IMR-90 (cell line): ENCODE measurements around the gene FOXN3. TPM values are rescaled to one million over a fixed set of nuclear protein-coding genes. Genes with fewer than 3 reads are reported as not detected.

Experiments
- ATAC-seq: fragments of 200-7000 bp; cut with Tn5 transposase; 2 replicates; pipeline ENCODE4 v1.9.1; 2020; ENCODE audit warnings: low read depth, mild to moderate bottlenecking, moderate library complexity
- BruUV-seq: library from RNA; stranded (reverse); fragments of 400-500 nt; replicated peaks from 2 replicates; lab custom pipeline; 2021; lab: Mats Ljungman, UMichigan
- CTCF ChIA-PET: fragments of 300-600 bp; formaldehyde crosslinking; extraction: SDS; loops from one replicate; lab custom pipeline; 2021; ENCODE audit warnings: antibody characterized with exemption; lab: Yijun Ruan, JAX
- POLR2A ChIA-PET: fragments of 300-600 bp; sonication (Branson Sonifier 250); formaldehyde crosslinking; loops from one replicate; lab custom pipeline; 2022; ENCODE audit warnings: antibody characterized with exemption; ENCODE audit not compliant: unreplicated experiment; lab: Charles Lee
- DNase-seq: peaks from one replicate; pipeline ENCODE4 v3.0.0; 2013
- H2AFZ ChIP-seq: replicated peaks from 2 replicates; pipeline ENCODE3; 2013; ENCODE audit warnings: low read length, mild to moderate bottlenecking; ENCODE audit not compliant: poor library complexity
- H2AK5ac ChIP-seq: 2 replicates; pipeline ENCODE4 v1.6.1; 2013; ENCODE audit warnings: low read depth, low read length, inconsistent platforms
- H2AK9ac ChIP-seq: replicated peaks from 2 replicates; pipeline ENCODE3; 2013; ENCODE audit warnings: mild to moderate bottlenecking, low read depth, low read length, moderate library complexity; ENCODE audit not compliant: poor library complexity
- H2BK120ac ChIP-seq: 2 replicates; pipeline ENCODE4 v1.6.1; 2013; ENCODE audit warnings: low read depth, low read length, inconsistent platforms
- H2BK15ac ChIP-seq: 3 replicates; pipeline ENCODE4 v1.6.1; 2013; ENCODE audit warnings: low read depth, low read length, inconsistent platforms
- H2BK20ac ChIP-seq: 2 replicates; pipeline ENCODE4 v1.6.1; 2013; ENCODE audit warnings: low read depth, mild to moderate bottlenecking, inconsistent platforms, low read length, moderate library complexity
- H2BK5ac ChIP-seq: 2 replicates; pipeline ENCODE4 v1.6.1; 2013; ENCODE audit warnings: mild to moderate bottlenecking, low read depth, low read length, inconsistent platforms; ENCODE audit not compliant: poor library complexity, severe bottlenecking
- H3K14ac ChIP-seq: replicated peaks from 2 replicates; pipeline ENCODE4 v1.6.1; 2013; ENCODE audit warnings: low read depth, low read length, inconsistent platforms
- H3K18ac ChIP-seq: 2 replicates; pipeline ENCODE4 v1.6.1; 2013; ENCODE audit warnings: low read depth, low read length, control low read depth
- H3K23ac ChIP-seq: 2 replicates; pipeline ENCODE4 v1.6.1; 2013; ENCODE audit warnings: low read depth, low read length, inconsistent platforms
- H3K27ac ChIP-seq: 2 replicates; pipeline ENCODE4 v1.5.1; 2013; ENCODE audit warnings: mild to moderate bottlenecking, control low read depth, low read length; ENCODE audit not compliant: insufficient read depth
- H3K27me3 ChIP-seq: 2 replicates; pipeline ENCODE4 v1.6.1; 2013; ENCODE audit warnings: low read length; ENCODE audit not compliant: control insufficient read depth, insufficient read depth
- H3K36me3 ChIP-seq: 2 replicates; pipeline ENCODE4 v1.6.1; 2013; ENCODE audit warnings: low read length, mixed read lengths; ENCODE audit not compliant: control insufficient read depth, insufficient read depth
- H3K4ac ChIP-seq: 2 replicates; pipeline ENCODE4 v1.6.1; 2013; ENCODE audit warnings: low read depth, low read length, inconsistent platforms
- H3K4me1 ChIP-seq: 2 replicates; pipeline ENCODE4 v1.6.1; 2013; ENCODE audit warnings: low read length, mixed read lengths; ENCODE audit not compliant: control insufficient read depth, insufficient read depth
- H3K4me2 ChIP-seq: 2 replicates; pipeline ENCODE4 v1.6.1; 2013; ENCODE audit warnings: low read depth, mild to moderate bottlenecking, control low read depth, low read length, moderate library complexity
- H3K4me3 ChIP-seq: 2 replicates; pipeline ENCODE4 v1.5.1; 2013; ENCODE audit warnings: low read depth, mild to moderate bottlenecking, control low read depth, low read length, moderate library complexity; ENCODE audit not compliant: insufficient read depth
- H3K56ac ChIP-seq: 2 replicates; pipeline ENCODE4 v1.6.1; 2013; ENCODE audit warnings: low read length, inconsistent platforms; ENCODE audit not compliant: insufficient read depth; ENCODE audit errors: extremely low read depth
- H3K79me1 ChIP-seq, 2 experiments: 2 replicates each; pipeline ENCODE4 v1.6.1; 2013; ENCODE audit warnings: low read length in 2 of 2, inconsistent platforms in 1 of 2, low read depth in 1 of 2
- H3K9ac ChIP-seq: 2 replicates; pipeline ENCODE4 v1.6.1; 2013; ENCODE audit warnings: low read depth, low read length, control low read depth
- H3K9me1 ChIP-seq: 2 replicates; pipeline ENCODE4 v1.6.1; 2013; ENCODE audit warnings: low read length, inconsistent platforms; ENCODE audit not compliant: insufficient read depth
- H3K9me3 ChIP-seq: 2 replicates; pipeline ENCODE4 v1.6.1; 2013; ENCODE audit warnings: low read length; ENCODE audit not compliant: control insufficient read depth, insufficient read depth
- H4K20me1 ChIP-seq: 2 replicates; pipeline ENCODE4 v1.6.1; 2013; ENCODE audit warnings: low read length, inconsistent platforms; ENCODE audit not compliant: insufficient read depth
- H4K5ac ChIP-seq: 2 replicates; pipeline ENCODE4 v1.6.1; 2013; ENCODE audit warnings: mild to moderate bottlenecking, low read depth, low read length, control low read depth
- H4K8ac ChIP-seq, 2 experiments: 2 replicates each; pipeline ENCODE4 v1.6.1; 2013; ENCODE audit warnings: low read depth in 2 of 2, low read length in 2 of 2, control low read depth in 1 of 2, inconsistent platforms in 1 of 2
- H4K91ac ChIP-seq: 2 replicates; pipeline ENCODE4 v1.6.1; 2013; ENCODE audit warnings: low read depth, low read length, inconsistent platforms; ENCODE audit not compliant: insufficient read depth
- CEBPB ChIP-seq: IDR thresholded peaks from 2 replicates; pipeline ENCODE4 v1.6.1; 2012; ENCODE audit warnings: low read depth, low read length, improper control_type of control experiment
- CTCF ChIP-seq: conservative IDR thresholded peaks from 2 replicates; pipeline ENCODE4 v1.5.1; 2012; ENCODE audit warnings: mild to moderate bottlenecking, low read depth, low read length, improper control_type of control experiment
- FOS ChIP-seq: fragments of 150-350 bp; IDR thresholded peaks from 2 replicates; pipeline ENCODE4 v1.6.1; 2016; ENCODE audit warnings: low read depth, low read length
- MAFK ChIP-seq: IDR thresholded peaks from 2 replicates; pipeline ENCODE4 v1.6.1; 2012; ENCODE audit warnings: low read depth, low read length, improper control_type of control experiment
- MAZ ChIP-seq: IDR thresholded peaks from 2 replicates; pipeline ENCODE4 v1.6.1; 2012; ENCODE audit warnings: low read depth, mild to moderate bottlenecking, low read length, improper control_type of control experiment, moderate library complexity, borderline replicate concordance
- MXI1 ChIP-seq: IDR thresholded peaks from 2 replicates; pipeline ENCODE4 v1.6.1; 2012; ENCODE audit warnings: low read depth, mild to moderate bottlenecking, low read length, moderate library complexity, borderline replicate concordance
- NFE2L2 ChIP-seq: fragments of 150-350 bp; IDR thresholded peaks from 2 replicates; pipeline ENCODE4 v1.6.1; 2016; ENCODE audit warnings: low read depth, mild to moderate bottlenecking, low read length
- POLR2A ChIP-seq: IDR thresholded peaks from 2 replicates; pipeline ENCODE4 v1.6.1; 2012; ENCODE audit warnings: mild to moderate bottlenecking, low read depth, low read length
- RAD21 ChIP-seq: IDR thresholded peaks from 2 replicates; pipeline ENCODE4 v1.6.1; 2012; ENCODE audit warnings: low read length, improper control_type of control experiment
- RCOR1 ChIP-seq: IDR thresholded peaks from 2 replicates; pipeline ENCODE4 v1.6.1; 2012; ENCODE audit warnings: mild to moderate bottlenecking, low read length, improper control_type of control experiment; ENCODE audit not compliant: insufficient replicate concordance
- RFX5 ChIP-seq: IDR thresholded peaks from 2 replicates; pipeline ENCODE4 v1.8.0; 2012; ENCODE audit warnings: low read depth, mild to moderate bottlenecking, low read length, moderate library complexity
- SMC3 ChIP-seq: fragments of 150-350 bp; IDR thresholded peaks from 2 replicates; pipeline ENCODE4 v1.6.1; 2016; ENCODE audit warnings: low read depth, mild to moderate bottlenecking, antibody characterized with exemption, low read length, moderate library complexity
- WGBS, 2 experiments: methylation state at CpG; one replicate each; pipeline versions ENCODE4 v1.1.5 to v1.1.7; 2013; ENCODE audit warnings: missing lambda C conversion rate in 2 of 2; ENCODE audit not compliant: insufficient read length in 1 of 2; ENCODE audit errors: extremely low coverage in 2 of 2; 5-methylcytosine and 5-hydroxymethylcytosine counted together
- dilution Hi-C: fragments of 300-500 bp; cut with HindIII; formaldehyde crosslinking; loops from one replicate; pipeline ENCODE4 v1.14.3; 2018; ENCODE audit warnings: low sequenced_read_pairs; ENCODE audit not compliant: unreplicated experiment
- in situ Hi-C: fragments of 300-500 bp; cut with MboI; formaldehyde crosslinking; loops from 3 replicates; pipeline ENCODE4 v1.14.3; 2019; ENCODE audit warnings: low sequenced_read_pairs, inconsistent platforms, mixed read lengths
- intact Hi-C: fragments of 100-400 bp; cut with micrococcal nuclease; formaldehyde crosslinking; loops from 2 replicates; pipeline ENCODE4 v1.10.0; 2022
- polyA plus RNA-seq, 3 experiments: library from polyadenylated mRNA; depleted of rRNA; stranded (reverse); fragments of >200 nt; gene quantifications; 2 replicates each; pipeline ENCODE4 v1.2.3, GENCODE V29; 2012; ENCODE audit warnings: low replicate concordance in 1 of 3
- total RNA-seq: library from RNA; depleted of rRNA; stranded (reverse); fragments of >200 nt; gene quantifications from 2 replicates; pipeline ENCODE4 v1.2.3, GENCODE V29; 2012
- TF ChIP-seq, protein P1 (sequence below): fragments of 150-350 bp; IDR thresholded peaks from 2 replicates; pipeline ENCODE4 v1.6.1; 2017; ENCODE audit warnings: mild to moderate bottlenecking, antibody characterized with exemption, low read length, low read depth
- TF ChIP-seq, protein P2 (sequence below): fragments of 150-350 bp; IDR thresholded peaks from 2 replicates; pipeline ENCODE4 v1.6.1; 2016; ENCODE audit warnings: low read depth, mild to moderate bottlenecking, low read length, moderate library complexity, borderline replicate concordance

Gene FOXN3
- total and polyA plus RNA-seq, 2 of the 4 experiments (the other 2 are of a cell fraction): 22.6 to 33.7 TPM

DNA sequence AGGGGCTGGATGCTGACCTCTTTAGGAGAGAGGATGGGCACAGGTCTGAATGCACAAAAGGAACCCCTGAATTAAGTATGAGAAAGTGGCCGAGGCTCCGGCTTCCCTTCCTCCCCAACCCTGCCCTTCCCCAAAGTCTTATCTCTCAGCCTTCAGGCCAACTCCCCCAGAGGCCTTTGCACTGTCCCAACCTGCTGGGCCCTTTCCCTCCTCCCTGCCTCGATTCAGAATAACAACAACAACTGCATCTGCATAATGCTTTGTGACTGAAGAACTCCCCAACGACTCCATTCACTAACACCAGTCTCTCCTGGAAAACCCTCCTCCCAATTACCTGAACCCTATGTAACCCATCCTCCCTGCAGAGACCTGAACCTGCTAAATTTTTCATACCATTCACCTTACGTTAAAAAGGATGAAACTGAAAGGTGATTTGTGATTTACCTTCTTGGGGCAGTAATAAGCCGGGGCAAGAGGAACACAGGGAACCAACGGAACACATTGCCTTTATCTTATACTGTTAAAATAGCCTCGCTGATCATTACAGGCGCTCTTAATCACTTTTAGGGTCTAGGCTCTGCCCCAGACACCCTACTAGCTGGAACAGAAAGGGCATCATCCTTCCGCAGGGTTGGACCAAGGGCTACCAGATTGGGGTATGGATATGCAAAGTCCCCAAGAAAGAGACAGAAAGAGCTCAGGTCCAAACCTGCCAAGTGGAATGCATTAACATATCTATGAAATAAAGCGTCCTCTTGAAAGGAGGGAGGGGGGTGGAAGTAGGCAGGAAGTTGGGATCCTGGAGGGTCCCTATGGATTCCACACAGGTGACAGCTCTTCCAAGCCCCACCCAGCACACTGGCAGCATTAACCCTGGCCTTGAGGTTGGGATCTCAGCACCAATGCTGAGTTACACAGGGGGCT is 24.2 kb upstream of the FOXN3 start:
- Histone ChIP-seq H3K27ac (no peak overlapping the region), H3K56ac (no peak overlapping the region), H2BK15ac (no peak overlapping the region; the same call in 2 of the 3 replicates), H4K91ac (no peak overlapping the region; the same call in 1 of the 2 replicates), H3K27me3 (no peaks in the 10 kb centered on the region), H3K14ac (no peak overlapping the region; the same call in 1 of the 2 replicates), H3K4me1 (peaks cover 14% of the 10 kb centered on the region), H2BK120ac (no peak overlapping the region), H4K5ac (no peak overlapping the region), H3K4me3 (no peak overlapping the region), H4K20me1 (no peaks in the 10 kb centered on the region), H2AK5ac (peak overlapping the region; percentile 43; the same call in 1 of the 2 replicates), H2AFZ (no peak overlapping the region), H3K9me3 (no peaks in the 10 kb centered on the region), H3K36me3 (0 out of 2 replicates have a peak, but pooled peaks cover 1% of the 10 kb centered on the region), H3K18ac (no peak overlapping the region), H3K23ac (no peak overlapping the region), H4K8ac (no peak overlapping the region), H3K4ac (0 out of 2 replicates have a peak overlapping the region, but pooled peaks have one; percentile 34), H2BK20ac (no peak overlapping the region), H2BK5ac (no peak overlapping the region), H2AK9ac (peak overlapping the region; percentile 57), H3K4me2 (no peak overlapping the region), H3K79me1 (peaks cover 26 to 41% of the 10 kb centered on the region in 2 experiments), H3K9ac (no peak overlapping the region), H3K9me1 (peaks cover 14% of the 10 kb centered on the region)
- DNase-seq: no peak
- 11% methylated on average over 1 of the region's 11 CpGs; no CpG with 5 or more reads in 1 of the 2 experiments for WGBS, 2 experiments
- dilution Hi-C loops: no loop called here
- POLR2A ChIA-PET: no interaction called here
- BruUV-seq: no TSS peak
- in situ Hi-C loops: no loop called here
- CTCF ChIA-PET: no interaction called here
- ATAC-seq: no peak
- intact Hi-C loops: no loop called here
- TF ChIP-seq, protein P1, sequence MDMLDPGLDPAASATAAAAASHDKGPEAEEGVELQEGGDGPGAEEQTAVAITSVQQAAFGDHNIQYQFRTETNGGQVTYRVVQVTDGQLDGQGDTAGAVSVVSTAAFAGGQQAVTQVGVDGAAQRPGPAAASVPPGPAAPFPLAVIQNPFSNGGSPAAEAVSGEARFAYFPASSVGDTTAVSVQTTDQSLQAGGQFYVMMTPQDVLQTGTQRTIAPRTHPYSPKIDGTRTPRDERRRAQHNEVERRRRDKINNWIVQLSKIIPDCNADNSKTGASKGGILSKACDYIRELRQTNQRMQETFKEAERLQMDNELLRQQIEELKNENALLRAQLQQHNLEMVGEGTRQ: no peak
- TF ChIP-seq SMC3 (no peak), CTCF (no peak), RFX5 (no peak), MAZ (no peak), NFE2L2 (no peak), MAFK (no peak), FOS (no peak), POLR2A (no peak), RCOR1 (no peak), MXI1 (no peak), RAD21 (no peak), CEBPB (no peak)
- TF ChIP-seq, protein P2, sequence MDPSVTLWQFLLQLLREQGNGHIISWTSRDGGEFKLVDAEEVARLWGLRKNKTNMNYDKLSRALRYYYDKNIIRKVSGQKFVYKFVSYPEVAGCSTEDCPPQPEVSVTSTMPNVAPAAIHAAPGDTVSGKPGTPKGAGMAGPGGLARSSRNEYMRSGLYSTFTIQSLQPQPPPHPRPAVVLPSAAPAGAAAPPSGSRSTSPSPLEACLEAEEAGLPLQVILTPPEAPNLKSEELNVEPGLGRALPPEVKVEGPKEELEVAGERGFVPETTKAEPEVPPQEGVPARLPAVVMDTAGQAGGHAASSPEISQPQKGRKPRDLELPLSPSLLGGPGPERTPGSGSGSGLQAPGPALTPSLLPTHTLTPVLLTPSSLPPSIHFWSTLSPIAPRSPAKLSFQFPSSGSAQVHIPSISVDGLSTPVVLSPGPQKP: no peak
